Subcutaneous adipose tissue (tissue), 4 donors: ENCODE data around the gene MMEL1. TPM values are rescaled to one million over a fixed set of nuclear protein-coding genes. Genes with fewer than 3 reads are reported as not detected.

Experiments used
- total RNA-seq, 4 donors: library from RNA; depleted of rRNA; stranded (reverse); fragments of >200 nt; gene quantifications; one replicate each; pipeline ENCODE4 v1.1.0, GENCODE V29; 2016
- TF ChIP-seq, protein P1 (sequence below): fragments of 450-650 bp; IDR thresholded peaks from one replicate; pipeline ENCODE4 v1.5.1; 2016; ENCODE audit warnings: low read depth, mild to moderate bottlenecking, control low read depth, antibody characterized with exemption, moderate library complexity

Gene MMEL1
- total RNA-seq, 4 donors from 2014 or later = 1.3 to 4.0 TPM; not detected in 2

DNA sequence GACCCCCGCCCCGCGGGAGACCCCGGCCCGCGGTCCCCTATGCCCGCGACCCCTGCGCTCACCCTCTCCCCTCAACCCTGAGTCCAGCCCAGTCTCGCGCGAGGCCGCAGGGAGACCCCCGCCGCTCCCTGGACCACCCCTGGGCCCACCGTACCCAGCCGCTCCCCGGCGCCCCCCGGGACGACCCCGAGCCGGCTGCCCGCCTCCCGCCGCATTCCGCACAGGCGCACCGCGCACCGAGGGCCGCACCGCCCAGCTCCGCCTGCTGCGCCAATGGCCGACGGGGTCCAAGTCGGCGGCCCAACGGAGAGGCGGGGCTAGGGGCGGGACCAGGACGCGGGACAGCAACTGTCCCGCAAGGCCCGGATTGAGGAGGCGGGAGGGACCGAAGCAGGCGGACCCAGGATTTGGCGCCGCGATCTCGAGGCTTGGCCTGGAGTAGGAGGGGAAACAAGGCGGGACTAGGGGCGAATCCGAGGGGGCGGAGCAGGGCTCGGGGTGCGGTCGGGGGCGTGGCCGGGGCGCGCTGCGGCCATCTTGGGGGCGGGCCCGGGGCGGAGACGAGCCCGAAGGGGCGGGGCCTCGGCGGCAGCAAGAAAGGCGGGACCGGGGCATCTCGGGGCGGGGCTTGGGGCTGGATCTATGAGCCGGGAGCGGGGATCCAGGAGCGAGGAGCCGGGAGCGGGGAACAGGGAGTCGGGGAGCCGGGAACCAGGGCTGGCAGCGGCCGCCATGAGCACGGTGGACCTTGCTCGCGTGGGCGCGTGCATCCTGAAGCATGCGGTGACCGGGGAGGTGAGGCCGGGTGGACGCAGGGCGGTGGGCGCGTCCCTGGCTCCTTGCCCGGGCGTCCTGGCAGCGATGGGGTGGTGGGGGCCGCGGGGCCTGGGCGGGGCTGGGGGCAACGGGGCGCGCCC lies 46.4 kb downstream of the MMEL1 start, which contains the start of gene PRXL2B:
Gene PRXL2B (plus strand): TSS at position 624 of the 917 bp plus-strand sequence. CDS start 109 bp downstream, at position 733.
- TF ChIP-seq, protein P1, sequence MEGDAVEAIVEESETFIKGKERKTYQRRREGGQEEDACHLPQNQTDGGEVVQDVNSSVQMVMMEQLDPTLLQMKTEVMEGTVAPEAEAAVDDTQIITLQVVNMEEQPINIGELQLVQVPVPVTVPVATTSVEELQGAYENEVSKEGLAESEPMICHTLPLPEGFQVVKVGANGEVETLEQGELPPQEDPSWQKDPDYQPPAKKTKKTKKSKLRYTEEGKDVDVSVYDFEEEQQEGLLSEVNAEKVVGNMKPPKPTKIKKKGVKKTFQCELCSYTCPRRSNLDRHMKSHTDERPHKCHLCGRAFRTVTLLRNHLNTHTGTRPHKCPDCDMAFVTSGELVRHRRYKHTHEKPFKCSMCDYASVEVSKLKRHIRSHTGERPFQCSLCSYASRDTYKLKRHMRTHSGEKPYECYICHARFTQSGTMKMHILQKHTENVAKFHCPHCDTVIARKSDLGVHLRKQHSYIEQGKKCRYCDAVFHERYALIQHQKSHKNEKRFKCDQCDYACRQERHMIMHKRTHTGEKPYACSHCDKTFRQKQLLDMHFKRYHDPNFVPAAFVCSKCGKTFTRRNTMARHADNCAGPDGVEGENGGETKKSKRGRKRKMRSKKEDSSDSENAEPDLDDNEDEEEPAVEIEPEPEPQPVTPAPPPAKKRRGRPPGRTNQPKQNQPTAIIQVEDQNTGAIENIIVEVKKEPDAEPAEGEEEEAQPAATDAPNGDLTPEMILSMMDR = no peak

DNA sequence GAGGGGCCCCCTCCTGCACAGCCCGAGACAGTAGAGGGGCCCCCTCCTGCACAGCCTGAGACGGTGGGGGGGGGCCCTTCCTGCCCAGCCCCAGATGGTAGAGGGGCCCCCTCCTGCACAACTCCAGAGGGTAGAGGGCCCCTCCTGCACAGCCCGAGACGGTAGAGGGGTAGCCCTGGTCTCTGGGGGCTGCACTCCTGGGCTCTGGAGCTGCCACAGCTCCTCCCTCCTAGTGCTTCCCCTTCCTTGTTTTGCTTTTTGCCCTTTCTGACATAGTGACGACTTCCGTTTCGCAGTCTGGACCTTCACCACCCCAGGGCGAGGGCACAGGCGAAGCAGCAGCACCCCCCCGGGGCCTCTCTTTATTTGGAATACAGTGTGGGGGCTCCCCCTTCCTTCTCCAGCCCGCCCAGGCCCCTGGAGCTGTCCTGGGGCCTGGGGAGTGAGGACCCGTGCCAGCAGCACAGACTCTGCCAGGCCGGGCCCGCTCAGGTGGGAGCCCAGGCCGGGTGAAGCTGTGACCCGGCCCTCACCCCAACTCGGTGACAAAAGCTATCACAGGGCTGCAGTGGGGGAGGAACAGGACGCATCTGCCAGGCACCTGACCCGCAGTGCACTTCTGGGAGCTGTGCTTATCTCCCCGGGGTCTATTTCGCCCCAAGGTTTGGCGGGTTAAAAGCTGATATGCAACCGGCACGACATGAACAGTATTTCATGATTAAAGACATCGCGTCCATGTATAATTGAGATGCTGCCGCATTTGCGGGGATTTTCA lies 47.3 kb downstream of the MMEL1 start:
- TF ChIP-seq, protein P1 = no peak

DNA sequence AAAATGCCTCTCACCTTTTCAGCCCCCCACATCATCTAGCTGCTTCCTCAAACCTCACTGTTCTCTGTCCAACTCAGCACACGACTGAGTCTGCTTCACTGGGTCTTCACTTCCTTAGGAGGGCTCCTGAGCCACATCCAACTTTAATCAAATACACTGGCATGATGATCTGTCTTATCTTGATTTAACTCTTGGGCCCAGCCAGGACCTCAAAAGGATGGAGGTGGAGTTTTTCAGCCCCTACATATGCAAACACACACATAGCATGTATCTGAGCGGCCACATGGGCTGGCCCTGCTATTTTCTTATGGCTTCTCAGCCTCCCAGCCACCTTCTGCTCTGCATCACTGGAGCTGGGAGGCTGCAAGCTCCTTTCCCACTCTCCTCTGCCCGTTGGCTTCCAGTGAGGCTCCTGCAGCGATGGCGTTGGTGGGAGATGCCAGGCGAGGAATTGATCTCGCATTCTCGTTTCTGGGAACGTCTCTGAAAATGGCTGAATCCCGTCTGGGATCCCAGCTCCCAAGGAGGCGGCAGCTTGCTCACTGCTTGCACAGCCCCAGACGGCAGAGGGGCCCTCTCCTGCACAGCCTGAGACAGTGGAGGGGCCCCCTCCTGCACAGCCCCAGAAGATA lies 48.0 kb downstream of the MMEL1 start:
- TF ChIP-seq, protein P1 = no peak

DNA sequence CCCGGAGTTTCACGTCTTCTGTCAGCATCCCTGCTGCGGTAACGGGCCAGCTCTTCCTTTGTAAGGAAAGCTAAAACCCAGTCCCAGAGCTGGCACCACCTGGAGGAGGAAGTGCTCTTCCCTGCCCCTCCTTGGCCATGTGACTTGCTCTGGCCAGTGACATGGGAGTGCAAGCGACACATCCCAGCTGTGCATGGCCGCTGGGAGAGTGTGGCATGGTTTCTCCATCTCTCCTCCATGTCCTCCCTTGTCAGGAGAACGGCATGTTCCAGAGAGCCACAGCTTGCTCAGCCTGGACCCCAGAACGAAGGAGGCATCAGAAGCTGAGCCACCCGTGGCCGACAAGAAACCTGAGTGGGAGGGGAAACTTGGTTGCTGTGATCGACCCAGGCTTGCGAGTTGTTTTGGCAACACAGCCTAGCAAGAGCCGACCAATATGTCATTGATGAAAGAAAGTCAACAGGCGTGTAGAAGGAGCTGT lies 48.9 kb downstream of the MMEL1 start:
- TF ChIP-seq, protein P1 = no peak

DNA sequence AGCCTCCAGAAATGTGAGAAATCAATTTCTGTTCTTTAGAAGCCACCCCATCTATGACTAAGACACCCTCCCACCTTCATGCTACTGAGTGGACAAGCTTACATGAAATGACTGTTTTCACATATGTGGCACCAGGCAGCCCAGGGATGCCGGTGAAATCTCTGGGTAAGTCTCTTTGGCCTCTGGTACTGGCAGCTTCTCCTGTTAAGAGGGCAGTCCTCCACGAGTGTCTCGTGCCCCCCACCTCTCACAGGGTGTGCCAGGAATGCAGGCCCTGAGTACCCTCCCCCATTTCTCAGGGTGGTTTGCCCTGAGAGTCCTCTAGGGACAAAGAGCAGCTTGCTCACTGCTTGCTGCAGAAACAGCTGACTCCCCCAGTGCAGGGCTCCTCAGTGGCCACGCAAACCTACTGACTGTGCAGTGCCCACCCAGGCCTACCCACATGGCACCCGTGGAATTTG lies 49.5 kb downstream of the MMEL1 start:
- TF ChIP-seq, protein P1 = no peak

DNA sequence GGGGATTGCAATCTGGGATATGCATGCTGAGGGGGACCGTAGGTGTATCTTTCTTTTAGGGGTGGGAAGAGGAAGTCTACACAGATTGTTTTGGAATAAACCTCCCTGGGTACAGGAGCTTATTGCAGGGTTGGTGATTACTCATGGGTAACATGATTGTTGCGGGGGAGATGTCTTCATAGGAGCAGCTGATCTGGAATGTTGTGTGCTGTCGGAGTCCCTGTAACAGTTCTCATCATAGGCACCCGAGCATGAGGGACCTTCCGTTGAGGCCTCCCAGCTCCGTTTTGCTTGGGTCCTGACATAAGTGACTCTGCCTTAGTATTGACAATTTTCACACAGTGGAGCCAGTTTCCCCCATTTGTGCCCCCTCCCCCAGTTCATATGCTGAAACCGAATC lies 50.4 kb downstream of the MMEL1 start:
- TF ChIP-seq, protein P1 = no peak

DNA sequence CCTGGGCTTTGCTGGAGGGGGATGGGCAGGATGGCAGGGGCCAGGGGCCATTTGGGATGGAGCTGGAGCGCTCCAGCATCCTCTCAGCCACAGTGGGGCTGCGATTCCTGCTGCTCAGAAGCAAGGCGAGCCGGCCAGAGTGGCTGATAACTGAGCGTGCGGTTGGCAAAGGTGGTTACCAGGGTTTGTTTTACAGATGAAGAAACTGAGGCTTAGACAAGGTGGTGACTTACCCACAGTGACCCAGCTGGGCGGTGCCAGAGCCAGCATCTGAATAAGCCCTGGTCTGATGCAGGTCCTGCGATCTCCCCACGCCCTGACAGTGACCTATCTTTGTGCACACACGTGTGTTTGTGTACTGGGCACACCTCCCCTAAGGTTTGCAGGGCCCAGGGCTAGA lies 52.1 kb downstream of the MMEL1 start:
- TF ChIP-seq, protein P1 = no peak
